HepG2 (cell line): ENCODE data around the gene SP4. TPM values are rescaled to one million over a fixed set of nuclear protein-coding genes. Genes with fewer than 3 reads are reported as not detected.

Experiments used
- ATAC-seq: fragments of 200-7000 bp; cut with Tn5 transposase; 3 replicates; pipeline ENCODE4 v1.9.1; 2020; ENCODE audit warnings: mild to moderate bottlenecking, moderate library complexity
- BruUV-seq: library from RNA; stranded (reverse); fragments of 400-500 nt; replicated peaks from 2 replicates; lab custom pipeline; 2021; lab: Mats Ljungman, UMichigan
- CTCF ChIA-PET: fragments of 300-600 bp; formaldehyde crosslinking; extraction: SDS; loops from one replicate; lab custom pipeline; 2021; ENCODE audit warnings: low total read pairs, inconsistent platforms, low intra/inter-chr PET ratio; lab: Yijun Ruan, JAX
- POLR2A ChIA-PET: fragments of 350-600 bp; sonication (Branson Sonifier 250); formaldehyde crosslinking; loops from one replicate; lab custom pipeline; 2020; ENCODE audit warnings: antibody characterized with exemption, inconsistent platforms; lab: Yijun Ruan, JAX
- DNase-seq: peaks from one replicate; pipeline ENCODE4 v3.0.0-alpha.2; 2015; ENCODE audit warnings: low spot score
- FAIRE-seq: peaks from 3 replicates; lab custom pipeline; 2011; peaks lifted over from hg19 to GRCh38; lab: Jason Lieb, UNC
- H2AFZ ChIP-seq: one replicate; pipeline ENCODE4 v1.6.1; 2011; ENCODE audit warnings: low read length, inconsistent platforms
- H3K27ac ChIP-seq: fragments of 300-600 bp; 3 replicates; pipeline ENCODE4 v1.8.0; 2011; ENCODE audit warnings: mixed run types, mild to moderate bottlenecking, mixed read lengths, low read length, inconsistent platforms; ENCODE audit not compliant: insufficient read depth; ENCODE audit errors: extremely low read length
- H3K27me3 ChIP-seq, 2 experiments: fragments of 200-600 bp in 1 of 2; 2 replicates in 1 of 2; 3 replicates in 1 of 2; pipeline versions ENCODE4 v1.6.0 to v1.8.0; 2011; ENCODE audit warnings: low read length in 2 of 2, mild to moderate bottlenecking in 2 of 2, moderate library complexity in 2 of 2, inconsistent platforms in 1 of 2; ENCODE audit not compliant: insufficient read depth in 2 of 2, control insufficient read depth in 1 of 2
- H3K36me3 ChIP-seq, 2 experiments: fragments of 200-600 bp in 1 of 2; replicated peaks in 1 of 2; 2 replicates in 1 of 2; 3 replicates in 1 of 2; pipeline versions ENCODE4 v1.5.1 to v1.8.0; 2011; ENCODE audit warnings: low read length in 2 of 2, inconsistent platforms in 1 of 2; ENCODE audit not compliant: insufficient read depth in 2 of 2, control insufficient read depth in 1 of 2
- H3K4me1 ChIP-seq: 2 replicates; pipeline ENCODE4 v1.5.1; 2012; ENCODE audit warnings: low read length, inconsistent platforms; ENCODE audit not compliant: insufficient read depth
- H3K4me2 ChIP-seq: 2 replicates; pipeline ENCODE4 v1.6.0; 2011; ENCODE audit warnings: low read depth, low read length, inconsistent platforms
- H3K4me3 ChIP-seq, 3 experiments: fragments of 200-600 bp in 1 of 3; sonication (generic), shearing (Covaris generic) in 1 of 3; replicated peaks in 1 of 3; 2 replicates each; pipeline ENCODE4 v1.5.1; 2011 to 2016; ENCODE audit warnings: low read length in 3 of 3, inconsistent platforms in 2 of 3, low read depth in 2 of 3, mild to moderate bottlenecking in 2 of 3, control low read depth in 1 of 3, mixed read lengths in 1 of 3; ENCODE audit not compliant: insufficient read depth in 1 of 3
- H3K79me2 ChIP-seq: one replicate; pipeline ENCODE4 v1.6.1; 2011; ENCODE audit warnings: low read length, inconsistent platforms; ENCODE audit not compliant: insufficient read depth
- H3K9ac ChIP-seq: 2 replicates; pipeline ENCODE4 v1.6.0; 2011; ENCODE audit warnings: mild to moderate bottlenecking, low read depth, low read length, inconsistent platforms; ENCODE audit not compliant: insufficient read depth
- H3K9me3 ChIP-seq: 2 replicates; pipeline ENCODE4 v1.5.1; 2012; ENCODE audit warnings: mild to moderate bottlenecking, low read length
- H4K20me1 ChIP-seq: 2 replicates; pipeline ENCODE4 v1.6.0; 2011; ENCODE audit warnings: inconsistent platforms, mild to moderate bottlenecking, low read length, moderate library complexity; ENCODE audit not compliant: insufficient read depth
- CREM ChIP-seq, 2 experiments: sonication (generic) in 1 of 2; formaldehyde crosslinking in 1 of 2; IDR thresholded peaks; 2 replicates each; pipeline versions ENCODE4 v1.4.0 to v1.6.1; 2016 to 2020; ENCODE audit warnings: antibody characterized with exemption in 1 of 2, mild to moderate bottlenecking in 1 of 2, missing genetic modification reagents in 1 of 2
- FOXA1 ChIP-seq, 2 experiments: fragments of 450-650 bp in 1 of 2; sonication (generic) in 1 of 2; formaldehyde crosslinking in 1 of 2; IDR thresholded peaks; 2 replicates each; pipeline versions ENCODE4 v1.4.0 to v1.6.1; 2016 to 2020; ENCODE audit warnings: missing genetic modification reagents in 1 of 2
- NBN ChIP-seq: fragments of 450-650 bp; conservative IDR thresholded peaks from 2 replicates; pipeline ENCODE4 v1.6.1; 2017
- ZBTB38 ChIP-seq: sonication (generic); formaldehyde crosslinking; IDR thresholded peaks from 2 replicates; pipeline ENCODE4 v1.5.1; 2020; ENCODE audit warnings: mild to moderate bottlenecking, missing genetic modification reagents
- ZNF224 ChIP-seq: sonication (generic); formaldehyde crosslinking; IDR thresholded peaks from 2 replicates; pipeline ENCODE4 v1.5.0; 2020; ENCODE audit warnings: mild to moderate bottlenecking, missing genetic modification reagents
- ZNF274 ChIP-seq: sonication (generic); formaldehyde crosslinking; IDR thresholded peaks from 2 replicates; pipeline ENCODE4 v1.5.1; 2020; ENCODE audit warnings: mild to moderate bottlenecking, missing genetic modification reagents
- ZNF362 ChIP-seq: sonication (generic); formaldehyde crosslinking; IDR thresholded peaks from 2 replicates; pipeline ENCODE4 v1.4.0; 2020; ENCODE audit warnings: missing genetic modification reagents, mild to moderate bottlenecking, borderline replicate concordance
- ZNF737 ChIP-seq: sonication (generic); formaldehyde crosslinking; IDR thresholded peaks from 2 replicates; pipeline ENCODE4 v1.5.0; 2020; ENCODE audit warnings: missing genetic modification reagents, mild to moderate bottlenecking, borderline replicate concordance
- WGBS: methylation state at CpG from one replicate; pipeline ENCODE4 v1.1.6; 2017; ENCODE audit warnings: low lambda C conversion rate; 5-methylcytosine and 5-hydroxymethylcytosine counted together
- in situ Hi-C: cut with HindIII; loops from 2 replicates; pipeline ENCODE4 v1.10.0; 2017; ENCODE audit warnings: low pct_unique_long_range_greater_than_20kb; ENCODE audit not compliant: extremely low pct_ligation_motif_present
- intact Hi-C: fragments of 100-400 bp; cut with micrococcal nuclease; formaldehyde crosslinking; loops from one replicate; pipeline ENCODE4 v1.10.0; 2022; ENCODE audit not compliant: unreplicated experiment
- polyA plus RNA-seq, 8 experiments: library from polyadenylated mRNA; depleted of rRNA in 3 of 8; stranded (reverse) in 7 of 8; unstranded in 1 of 8; fragments of >200 nt; fragmentation: Illumina TruSeq in 4 of 8; extraction: Trizol in 4 of 8; gene quantifications; 2 replicates each; pipeline versions ENCODE4 v1.2.1 to v1.2.3, GENCODE V29; 2011 to 2016; ENCODE audit warnings: low read depth in 4 of 8, missing spikeins in 1 of 8, mixed read lengths in 1 of 8; ENCODE audit not compliant: insufficient read depth in 1 of 8
- total RNA-seq, 5 experiments: library from RNA; depleted of rRNA; stranded (reverse); fragments of >200 nt; fragmentation: Illumina TruSeq; extraction: Trizol; gene quantifications; 2 replicates each; pipeline ENCODE4 v1.2.3, GENCODE V29; 2016; ENCODE audit warnings: low read depth in 1 of 5

Gene SP4
- total and polyA plus RNA-seq, 2 of the 13 experiments (the other 11 are each of a cell fraction or from before 2014, with no cell fraction given), result 2.7 to 4.8 TPM

GRCh38 chr7:21548491-21548890 is 120.6 kb downstream of the SP4 start:
- DNase-seq, result no peak
- no peak for FAIRE-seq
- Histone ChIP-seq H2AFZ (no peak overlapping the region), H3K4me2 (no peak overlapping the region), H3K4me3 (no peak overlapping the region), H3K79me2 (no peaks in the 10 kb centered on the region), H3K4me1 (no peaks in the 10 kb centered on the region), H3K36me3 (no peaks in the 10 kb centered on the region), H3K27me3 (peaks cover 0 to 10% of the 10 kb centered on the region in 2 experiments; a peak in 1 of 5 replicates), H3K9me3 (no peaks in the 10 kb centered on the region), H4K20me1 (no peaks in the 10 kb centered on the region)
- no peak for ATAC-seq
- BruUV-seq, result no TSS peak
- CTCF ChIA-PET, result no interaction called here
- WGBS, result 33% methylated on average over 2 of the region's 3 CpGs
- TF ChIP-seq ZBTB38 (CRISPR knock-in tag) (no peak), CREM (IDR thresholded peaks at IDR 0.05) (no peak), CREM (CRISPR knock-in tag; IDR thresholded peaks at IDR 0.05) (no peak), ZNF362 (CRISPR knock-in tag) (no peak), ZNF224 (no peak), FOXA1 (IDR thresholded peaks at IDR 0.05) (no peak), FOXA1 (CRISPR knock-in tag; IDR thresholded peaks at IDR 0.05) (no peak), ZNF274 (CRISPR knock-in tag) (no peak), ZNF737 (CRISPR knock-in tag) (no peak), NBN (no peak)
- TF ChIP-seq, all 625 proteins: peak for 0
- Histone ChIP-seq H3K27ac (no peak overlapping the region), H3K9ac (no peak overlapping the region)
- intact Hi-C loops (no loop called here), in situ Hi-C loops (loop anchor here (25.0 kb wide), 1 partner anchor 214 kb away; no protein-coding TSS in a partner anchor)
- POLR2A ChIA-PET, result no interaction called here
